ENCODE results near the gene MEG3.

DNA sequence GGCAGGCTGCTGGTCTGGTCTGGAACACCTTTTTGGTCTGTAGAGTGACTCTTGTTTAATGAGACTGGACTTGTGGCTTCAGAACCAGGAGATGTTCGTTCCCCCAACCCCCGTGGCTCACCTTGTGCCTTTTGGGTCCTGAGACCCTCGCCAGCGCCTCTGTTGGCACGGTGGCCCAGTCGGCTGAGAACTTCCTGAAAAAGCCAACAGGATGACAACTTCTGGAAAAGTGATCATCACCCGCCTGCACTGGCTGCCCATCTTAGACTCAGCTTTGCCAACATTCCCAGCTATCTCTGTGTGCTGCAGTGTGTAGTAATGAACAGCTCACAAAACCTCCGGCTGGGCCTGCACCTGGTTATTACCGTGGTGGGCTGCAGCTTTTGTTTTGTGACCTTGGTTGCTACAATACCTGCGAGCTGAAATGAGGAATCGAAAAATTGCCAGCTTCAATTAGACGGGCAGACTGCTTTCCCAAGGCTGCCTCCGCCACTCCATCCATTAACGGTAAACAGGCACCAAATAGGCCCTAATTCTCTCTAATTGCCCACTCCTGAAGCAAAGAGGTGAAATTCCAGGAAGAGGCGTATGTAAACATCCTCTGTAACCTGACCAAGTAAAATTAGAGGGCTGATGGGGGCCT lies 16.0 kb downstream of the MEG3 start:
- TF ChIP-seq CTCF (conservative IDR thresholded peaks at IDR 0.05; ENCODE audit: low read length) (no peak), EZH2phosphoT487 (IDR thresholded peaks at IDR 0.05; ENCODE audit: borderline replicate concordance) (no peak)

Data from Loucy (cell line).